ENCODE measurements around the gene SFMBT2. TPM values are rescaled to one million over a fixed set of nuclear protein-coding genes. Genes with fewer than 3 reads are reported as not detected.
"Not testable (repeated sequence)": the region's sequence is repeated elsewhere in the genome, so short reads cannot be mapped to it uniquely, and the experiment has no call there.

The SFMBT2 gene
- total RNA-seq, 2 donors from 2014 or later = 12.2 to 18.5 TPM

DNA sequence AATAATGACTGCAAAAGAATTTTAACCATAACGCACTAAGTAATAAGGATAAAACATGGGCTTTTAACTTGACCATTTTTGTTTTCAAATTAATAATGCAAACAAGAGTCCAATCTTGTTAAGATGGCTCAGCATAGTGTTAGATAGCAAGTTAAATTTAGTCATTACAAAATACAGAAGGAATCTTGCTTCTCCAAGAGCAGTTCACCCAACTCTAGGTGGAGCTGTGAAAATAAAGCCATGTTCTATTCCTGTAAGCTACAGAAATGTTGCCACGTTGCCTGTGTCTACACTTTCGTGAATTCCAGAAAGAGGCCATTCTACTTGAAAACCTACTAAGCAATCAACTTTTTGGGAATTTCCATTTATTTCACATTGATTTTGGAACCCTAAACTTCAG is 191.9 kb downstream of the SFMBT2 start:
- Histone ChIP-seq H3K4me1 (replicated peaks) (no peaks in the 10 kb centered on the region), H3K27ac (no peak overlapping the region), H3K9me3 (no peaks in the 10 kb centered on the region), H3K27me3 (replicated peaks; ENCODE audit: insufficient read depth) (no peaks in the 10 kb centered on the region), H3K4me3 (no peak overlapping the region), H3K36me3 (no peaks in the 10 kb centered on the region)
- TF ChIP-seq, protein P1, sequence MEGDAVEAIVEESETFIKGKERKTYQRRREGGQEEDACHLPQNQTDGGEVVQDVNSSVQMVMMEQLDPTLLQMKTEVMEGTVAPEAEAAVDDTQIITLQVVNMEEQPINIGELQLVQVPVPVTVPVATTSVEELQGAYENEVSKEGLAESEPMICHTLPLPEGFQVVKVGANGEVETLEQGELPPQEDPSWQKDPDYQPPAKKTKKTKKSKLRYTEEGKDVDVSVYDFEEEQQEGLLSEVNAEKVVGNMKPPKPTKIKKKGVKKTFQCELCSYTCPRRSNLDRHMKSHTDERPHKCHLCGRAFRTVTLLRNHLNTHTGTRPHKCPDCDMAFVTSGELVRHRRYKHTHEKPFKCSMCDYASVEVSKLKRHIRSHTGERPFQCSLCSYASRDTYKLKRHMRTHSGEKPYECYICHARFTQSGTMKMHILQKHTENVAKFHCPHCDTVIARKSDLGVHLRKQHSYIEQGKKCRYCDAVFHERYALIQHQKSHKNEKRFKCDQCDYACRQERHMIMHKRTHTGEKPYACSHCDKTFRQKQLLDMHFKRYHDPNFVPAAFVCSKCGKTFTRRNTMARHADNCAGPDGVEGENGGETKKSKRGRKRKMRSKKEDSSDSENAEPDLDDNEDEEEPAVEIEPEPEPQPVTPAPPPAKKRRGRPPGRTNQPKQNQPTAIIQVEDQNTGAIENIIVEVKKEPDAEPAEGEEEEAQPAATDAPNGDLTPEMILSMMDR (IDR thresholded peaks at IDR 0.05) = no peak
- TF ChIP-seq POLR2A (IDR thresholded peaks at IDR 0.05) (no peak), POLR2AphosphoS5 (IDR thresholded peaks at IDR 0.05) (no peak)
- DNase-seq (ENCODE audit: low spot score) = no peak
- WGBS = 60% methylated on average over 3 of the region's 3 CpGs
- intact Hi-C loops (cut with DNase I) = no loop called here

DNA sequence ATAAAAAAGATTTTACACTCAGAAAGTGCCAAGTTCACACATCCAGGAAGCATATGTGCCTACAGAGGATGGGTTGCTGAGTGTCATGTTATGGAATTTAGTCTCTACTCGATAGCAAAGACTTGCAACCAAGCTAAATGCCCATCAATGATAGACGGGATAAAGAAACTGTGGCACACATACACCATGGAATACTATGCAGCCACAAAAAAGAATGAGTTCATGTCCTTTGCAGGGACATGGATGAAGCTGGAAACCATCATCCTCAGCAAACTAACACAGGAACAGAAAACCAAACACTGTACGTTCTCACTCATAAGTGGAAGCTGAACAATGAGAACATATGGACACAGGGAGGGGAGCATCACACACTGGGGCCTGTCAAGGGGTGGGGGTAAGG is 198.1 kb downstream of the SFMBT2 start:
- intact Hi-C loops (cut with DNase I); H3K27me3 ChIP-seq (replicated peaks; ENCODE audit: insufficient read depth); DNase-seq (ENCODE audit: low spot score); H3K4me1 ChIP-seq (replicated peaks); H3K36me3 ChIP-seq; H3K9me3 ChIP-seq; H3K4me3 ChIP-seq; H3K27ac ChIP-seq: not testable (repeated sequence)
- 86% methylated on average over 3 of the region's 3 CpGs for WGBS

DNA sequence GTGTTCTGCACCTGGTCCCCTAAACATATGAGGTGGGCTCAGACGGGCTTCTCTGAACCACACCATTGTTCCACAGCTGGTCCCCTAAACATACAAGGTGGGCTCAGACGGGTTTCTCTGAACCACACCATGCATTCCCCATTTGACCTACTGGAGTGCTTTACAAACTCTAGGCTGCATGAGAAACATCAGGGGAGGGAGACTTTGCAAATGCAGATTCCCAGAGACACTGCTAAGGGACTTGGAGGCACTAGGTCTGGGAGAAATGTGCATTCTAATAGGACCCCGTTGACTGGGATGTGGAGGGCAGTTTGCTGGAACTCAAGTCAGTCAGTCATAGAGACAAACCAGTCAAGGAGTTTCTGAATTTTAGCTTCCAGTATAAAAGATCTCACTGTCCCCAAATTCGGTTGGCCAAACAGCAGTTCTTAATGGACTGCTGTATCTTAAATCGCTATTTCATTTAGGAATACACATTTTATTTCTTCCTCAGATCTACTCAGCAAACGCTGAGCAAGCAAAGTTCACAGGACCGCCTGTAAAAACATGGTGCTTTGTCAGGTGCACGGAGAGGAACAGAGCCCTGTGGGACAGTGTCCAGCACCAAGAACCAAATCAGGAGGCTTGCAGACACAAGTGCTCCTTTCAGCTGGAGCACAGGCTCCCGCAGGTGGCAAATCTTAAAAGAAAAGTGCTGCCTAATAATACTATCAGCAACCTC is 198.8 kb downstream of the SFMBT2 start:
- 73% methylated on average over 9 of the region's 9 CpGs for WGBS
- no peak for DNase-seq (ENCODE audit: low spot score)
- no peaks in the 10 kb centered on the region for H3K4me1 ChIP-seq (replicated peaks)

DNA sequence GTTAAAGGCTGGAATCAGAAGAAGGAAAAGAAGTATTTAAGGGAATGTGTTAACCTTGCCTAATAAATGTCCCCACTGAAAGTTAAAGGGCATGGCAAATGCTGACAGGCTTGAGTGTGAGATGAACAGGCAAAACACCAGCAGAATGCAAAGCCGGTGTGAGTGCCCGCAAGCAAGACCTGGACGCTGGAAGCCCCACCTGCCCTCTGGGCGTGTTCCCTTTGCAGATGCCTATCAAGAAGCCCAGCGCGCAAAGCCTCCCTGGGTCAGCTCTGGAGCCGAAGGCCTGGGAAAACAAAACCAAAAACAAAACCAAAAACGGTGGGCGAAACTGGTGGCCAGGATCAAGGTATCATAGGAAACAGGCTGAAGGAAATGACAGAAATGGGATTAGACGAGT is 200.3 kb downstream of the SFMBT2 start:
- Histone ChIP-seq H3K4me1 (replicated peaks) (no peaks in the 10 kb centered on the region), H3K9me3 (no peaks in the 10 kb centered on the region), H3K36me3 (no peaks in the 10 kb centered on the region), H3K4me3 (no peak overlapping the region), H3K27ac (no peak overlapping the region), H3K27me3 (replicated peaks; ENCODE audit: insufficient read depth) (no peaks in the 10 kb centered on the region)
- WGBS = 89% methylated on average over 10 of the region's 10 CpGs
- DNase-seq (ENCODE audit: low spot score) = no peak
- intact Hi-C loops (cut with DNase I) = no loop called here
- TF ChIP-seq, protein P1 (IDR thresholded peaks at IDR 0.05) = no peak
- TF ChIP-seq POLR2AphosphoS5 (IDR thresholded peaks at IDR 0.05) (no peak), POLR2A (IDR thresholded peaks at IDR 0.05) (no peak)

More for the DNA sequence above, 198.8 kb downstream of the SFMBT2 start:
- TF ChIP-seq POLR2A (IDR thresholded peaks at IDR 0.05) = no peak
- TF ChIP-seq POLR2AphosphoS5 (IDR thresholded peaks at IDR 0.05) = no peak
- TF ChIP-seq, protein P1 (IDR thresholded peaks at IDR 0.05) = no peak
- Histone ChIP-seq H3K27ac (no peak overlapping the region), H3K36me3 (no peaks in the 10 kb centered on the region), H3K9me3 (no peaks in the 10 kb centered on the region), H3K27me3 (replicated peaks; ENCODE audit: insufficient read depth) (no peaks in the 10 kb centered on the region), H3K4me3 (no peak overlapping the region)
- intact Hi-C loops (cut with DNase I) = no loop called here

DNA sequence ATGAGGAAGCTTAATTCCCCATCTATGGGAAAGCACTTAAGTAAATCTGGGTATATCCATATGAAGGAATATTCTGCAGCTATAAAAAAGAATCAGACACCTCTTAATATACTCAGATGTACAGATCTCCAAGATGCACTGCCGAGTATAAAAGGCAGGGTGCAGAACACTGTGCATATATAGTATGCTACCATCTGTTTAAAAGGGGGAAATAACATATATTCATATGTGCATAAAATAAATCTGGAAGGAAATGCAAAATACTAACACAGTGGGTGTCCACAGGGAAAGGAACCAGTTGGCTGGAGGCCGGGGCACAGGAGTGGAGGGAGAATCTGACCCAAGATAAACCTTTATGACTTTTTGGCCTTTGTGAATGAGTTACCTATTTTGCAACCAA is 201.4 kb downstream of the SFMBT2 start:
- Histone ChIP-seq H3K9me3 (no peaks in the 10 kb centered on the region), H3K36me3 (no peaks in the 10 kb centered on the region), H3K4me3 (no peak overlapping the region), H3K27ac (no peak overlapping the region), H3K4me1 (replicated peaks) (no peaks in the 10 kb centered on the region), H3K27me3 (replicated peaks; ENCODE audit: insufficient read depth) (no peaks in the 10 kb centered on the region)
- WGBS = 98% methylated on average over 2 of the region's 2 CpGs
- intact Hi-C loops (cut with DNase I) = no loop called here
- TF ChIP-seq, protein P1 (IDR thresholded peaks at IDR 0.05) = no peak
- no peak for TF ChIP-seq POLR2A (IDR thresholded peaks at IDR 0.05)
- DNase-seq (ENCODE audit: low spot score) = no peak

All from prostate gland (tissue), 2 donors.